ENCODE data around the gene AHI1. TPM values are rescaled to one million over a fixed set of nuclear protein-coding genes. Genes with fewer than 3 reads are reported as not detected.

AHI1 gene
- total and polyA plus RNA-seq, 2 donors (not counting 1 experiment from before 2014, with no cell fraction given) = 14.2 to 22.8 TPM

DNA sequence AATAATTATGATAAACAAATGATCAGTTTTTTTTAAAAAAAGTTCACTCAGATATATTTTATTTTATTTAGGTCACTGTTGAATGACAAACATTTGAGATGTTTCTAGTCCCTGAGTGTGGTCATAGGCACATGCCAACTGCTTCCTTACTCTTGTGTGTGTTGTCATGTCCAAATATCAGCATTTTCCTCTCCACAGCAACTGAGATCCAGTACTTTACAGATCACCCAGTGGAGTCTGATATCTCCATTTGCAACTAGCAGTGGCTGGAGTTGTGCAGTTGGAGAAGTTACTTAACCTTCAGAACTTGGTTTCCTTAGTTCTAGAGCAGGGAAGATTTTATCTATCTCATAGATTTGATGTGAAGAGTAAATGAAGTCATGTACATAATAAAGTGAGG is 215.1 kb downstream of the AHI1 start:
- Histone ChIP-seq H3K27me3 (ENCODE audit: control insufficient read depth, insufficient read depth, low read length) (no peaks in the 10 kb centered on the region), H4K20me1 (ENCODE audit: control insufficient read depth, extremely low read depth, insufficient read depth, low read length) (no peaks in the 10 kb centered on the region), H3K4me2 (ENCODE audit: extremely low read depth, insufficient read depth, low read length) (no peak overlapping the region), H2AFZ (ENCODE audit: low read length) (no peak overlapping the region), H3K9ac (ENCODE audit: insufficient read depth, low read length) (no peak overlapping the region), H3K4me1 (ENCODE audit: control insufficient read depth, extremely low read depth, insufficient read depth, low read length) (no peaks in the 10 kb centered on the region), H3K4me3 (replicated peaks in 1 of 4; ENCODE audit: control extremely low read depth in 1 of 4, insufficient read depth in 1 of 4, low read depth in 3 of 4, low read length in 4 of 4) (no peak overlapping the region), H3K27ac (ENCODE audit: insufficient read depth, low read length) (no peak overlapping the region), H3K36me3 (ENCODE audit: control insufficient read depth, insufficient read depth, low read length) (no peaks in the 10 kb centered on the region), H3K9me3 (ENCODE audit: control insufficient read depth, insufficient read depth, low read depth, low read length) (no peaks in the 10 kb centered on the region), H3K79me2 (ENCODE audit: control insufficient read depth, insufficient read depth, low read length) (no peaks in the 10 kb centered on the region)
- no peak for DNase-seq (ENCODE audit: low read depth in 2 of 2)
- TF ChIP-seq, protein P1, sequence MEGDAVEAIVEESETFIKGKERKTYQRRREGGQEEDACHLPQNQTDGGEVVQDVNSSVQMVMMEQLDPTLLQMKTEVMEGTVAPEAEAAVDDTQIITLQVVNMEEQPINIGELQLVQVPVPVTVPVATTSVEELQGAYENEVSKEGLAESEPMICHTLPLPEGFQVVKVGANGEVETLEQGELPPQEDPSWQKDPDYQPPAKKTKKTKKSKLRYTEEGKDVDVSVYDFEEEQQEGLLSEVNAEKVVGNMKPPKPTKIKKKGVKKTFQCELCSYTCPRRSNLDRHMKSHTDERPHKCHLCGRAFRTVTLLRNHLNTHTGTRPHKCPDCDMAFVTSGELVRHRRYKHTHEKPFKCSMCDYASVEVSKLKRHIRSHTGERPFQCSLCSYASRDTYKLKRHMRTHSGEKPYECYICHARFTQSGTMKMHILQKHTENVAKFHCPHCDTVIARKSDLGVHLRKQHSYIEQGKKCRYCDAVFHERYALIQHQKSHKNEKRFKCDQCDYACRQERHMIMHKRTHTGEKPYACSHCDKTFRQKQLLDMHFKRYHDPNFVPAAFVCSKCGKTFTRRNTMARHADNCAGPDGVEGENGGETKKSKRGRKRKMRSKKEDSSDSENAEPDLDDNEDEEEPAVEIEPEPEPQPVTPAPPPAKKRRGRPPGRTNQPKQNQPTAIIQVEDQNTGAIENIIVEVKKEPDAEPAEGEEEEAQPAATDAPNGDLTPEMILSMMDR (conservative IDR thresholded peaks at IDR 0.05 in 1 of 2, IDR thresholded peaks at IDR 0.05 in 1 of 2; ENCODE audit: low read depth in 1 of 2, low read length in 2 of 2) = no peak
- no peak for TF ChIP-seq EZH2 (IDR thresholded peaks at IDR 0.05; ENCODE audit: low read length, missing control alignments)

DNA sequence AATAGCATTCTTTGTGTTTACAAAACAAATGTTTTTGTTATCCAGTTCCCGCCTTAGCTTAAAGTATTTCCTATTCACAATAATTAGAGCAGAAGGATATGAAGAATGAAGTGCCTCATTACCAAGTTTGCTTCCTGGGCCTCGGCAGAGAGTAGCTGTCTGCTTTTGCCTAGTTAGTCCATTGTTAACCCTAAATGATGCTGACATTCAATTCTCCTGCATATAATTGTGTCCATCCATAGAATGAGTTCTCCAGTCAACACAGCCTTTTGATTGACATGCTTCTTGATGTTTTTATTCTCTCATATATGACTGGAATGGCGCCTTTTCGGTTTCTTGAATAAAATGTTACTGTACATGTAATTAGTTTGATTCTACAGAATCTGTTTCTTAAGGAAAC is 215.6 kb downstream of the AHI1 start:
- no peaks in the 10 kb centered on the region for H3K9me3 ChIP-seq (ENCODE audit: control insufficient read depth, insufficient read depth, low read depth, low read length)
- no peaks in the 10 kb centered on the region for H4K20me1 ChIP-seq (ENCODE audit: control insufficient read depth, extremely low read depth, insufficient read depth, low read length)
- H3K27me3 ChIP-seq (ENCODE audit: control insufficient read depth, insufficient read depth, low read length) = no peaks in the 10 kb centered on the region
- H3K36me3 ChIP-seq (ENCODE audit: control insufficient read depth, insufficient read depth, low read length) = no peaks in the 10 kb centered on the region
- H3K27ac ChIP-seq (ENCODE audit: insufficient read depth, low read length) = no peak overlapping the region
- no peak overlapping the region for H3K9ac ChIP-seq (ENCODE audit: insufficient read depth, low read length)
- no peak overlapping the region for H2AFZ ChIP-seq (ENCODE audit: low read length)
- no peaks in the 10 kb centered on the region for H3K4me1 ChIP-seq (ENCODE audit: control insufficient read depth, extremely low read depth, insufficient read depth, low read length)
- DNase-seq (ENCODE audit: low read depth in 2 of 2) = no peak
- no peaks in the 10 kb centered on the region for H3K79me2 ChIP-seq (ENCODE audit: control insufficient read depth, insufficient read depth, low read length)
- TF ChIP-seq EZH2 (IDR thresholded peaks at IDR 0.05; ENCODE audit: low read length, missing control alignments) = no peak
- TF ChIP-seq, protein P1 (conservative IDR thresholded peaks at IDR 0.05 in 1 of 2, IDR thresholded peaks at IDR 0.05 in 1 of 2; ENCODE audit: low read depth in 1 of 2, low read length in 2 of 2) = no peak
- no peak overlapping the region for H3K4me2 ChIP-seq (ENCODE audit: extremely low read depth, insufficient read depth, low read length)
- no peak overlapping the region for H3K4me3 ChIP-seq (replicated peaks in 1 of 4; ENCODE audit: control extremely low read depth in 1 of 4, insufficient read depth in 1 of 4, low read depth in 3 of 4, low read length in 4 of 4)

DNA sequence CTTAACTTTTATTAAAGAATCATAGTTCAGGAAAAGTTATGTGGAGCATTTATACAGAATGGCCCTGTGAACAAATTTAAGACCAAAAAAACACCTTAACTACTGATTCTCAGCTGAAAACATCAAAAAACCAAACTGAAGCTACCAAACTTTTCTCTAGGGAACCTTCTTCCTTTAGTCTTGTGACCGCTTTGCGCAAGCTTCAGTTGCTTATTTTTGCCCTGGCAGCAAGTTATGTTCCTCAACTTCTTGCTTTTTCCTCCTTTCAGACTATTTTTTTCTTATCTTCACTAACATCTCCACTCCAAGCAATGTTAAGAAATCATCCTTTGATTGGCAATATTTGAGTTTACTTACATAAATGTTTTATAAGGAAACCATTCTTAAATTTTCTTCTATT is 216.3 kb downstream of the AHI1 start:
- no peak for TF ChIP-seq EZH2 (IDR thresholded peaks at IDR 0.05; ENCODE audit: low read length, missing control alignments)
- TF ChIP-seq, protein P1 (conservative IDR thresholded peaks at IDR 0.05 in 1 of 2, IDR thresholded peaks at IDR 0.05 in 1 of 2; ENCODE audit: low read depth in 1 of 2, low read length in 2 of 2) = no peak
- DNase-seq (ENCODE audit: low read depth in 2 of 2) = peak in 1 of 2 donors; percentile 27

More for the DNA sequence above, 216.3 kb downstream of the AHI1 start:
- Histone ChIP-seq H3K4me2 (ENCODE audit: extremely low read depth, insufficient read depth, low read length) (no peak overlapping the region), H3K4me3 (replicated peaks in 1 of 4; ENCODE audit: control extremely low read depth in 1 of 4, insufficient read depth in 1 of 4, low read depth in 3 of 4, low read length in 4 of 4) (no peak overlapping the region), H3K27me3 (ENCODE audit: control insufficient read depth, insufficient read depth, low read length) (no peaks in the 10 kb centered on the region), H3K9ac (ENCODE audit: insufficient read depth, low read length) (no peak overlapping the region), H3K4me1 (ENCODE audit: control insufficient read depth, extremely low read depth, insufficient read depth, low read length) (no peaks in the 10 kb centered on the region), H3K36me3 (ENCODE audit: control insufficient read depth, insufficient read depth, low read length) (no peaks in the 10 kb centered on the region), H3K9me3 (ENCODE audit: control insufficient read depth, insufficient read depth, low read depth, low read length) (no peaks in the 10 kb centered on the region), H3K27ac (ENCODE audit: insufficient read depth, low read length) (no peak overlapping the region), H3K79me2 (ENCODE audit: control insufficient read depth, insufficient read depth, low read length) (no peaks in the 10 kb centered on the region), H2AFZ (ENCODE audit: low read length) (no peak overlapping the region), H4K20me1 (ENCODE audit: control insufficient read depth, extremely low read depth, insufficient read depth, low read length) (no peaks in the 10 kb centered on the region)
